ENCODE measurements around the gene NCAPG. TPM values are rescaled to one million over a fixed set of nuclear protein-coding genes. Genes with fewer than 3 reads are reported as not detected.

The NCAPG gene, protein sequence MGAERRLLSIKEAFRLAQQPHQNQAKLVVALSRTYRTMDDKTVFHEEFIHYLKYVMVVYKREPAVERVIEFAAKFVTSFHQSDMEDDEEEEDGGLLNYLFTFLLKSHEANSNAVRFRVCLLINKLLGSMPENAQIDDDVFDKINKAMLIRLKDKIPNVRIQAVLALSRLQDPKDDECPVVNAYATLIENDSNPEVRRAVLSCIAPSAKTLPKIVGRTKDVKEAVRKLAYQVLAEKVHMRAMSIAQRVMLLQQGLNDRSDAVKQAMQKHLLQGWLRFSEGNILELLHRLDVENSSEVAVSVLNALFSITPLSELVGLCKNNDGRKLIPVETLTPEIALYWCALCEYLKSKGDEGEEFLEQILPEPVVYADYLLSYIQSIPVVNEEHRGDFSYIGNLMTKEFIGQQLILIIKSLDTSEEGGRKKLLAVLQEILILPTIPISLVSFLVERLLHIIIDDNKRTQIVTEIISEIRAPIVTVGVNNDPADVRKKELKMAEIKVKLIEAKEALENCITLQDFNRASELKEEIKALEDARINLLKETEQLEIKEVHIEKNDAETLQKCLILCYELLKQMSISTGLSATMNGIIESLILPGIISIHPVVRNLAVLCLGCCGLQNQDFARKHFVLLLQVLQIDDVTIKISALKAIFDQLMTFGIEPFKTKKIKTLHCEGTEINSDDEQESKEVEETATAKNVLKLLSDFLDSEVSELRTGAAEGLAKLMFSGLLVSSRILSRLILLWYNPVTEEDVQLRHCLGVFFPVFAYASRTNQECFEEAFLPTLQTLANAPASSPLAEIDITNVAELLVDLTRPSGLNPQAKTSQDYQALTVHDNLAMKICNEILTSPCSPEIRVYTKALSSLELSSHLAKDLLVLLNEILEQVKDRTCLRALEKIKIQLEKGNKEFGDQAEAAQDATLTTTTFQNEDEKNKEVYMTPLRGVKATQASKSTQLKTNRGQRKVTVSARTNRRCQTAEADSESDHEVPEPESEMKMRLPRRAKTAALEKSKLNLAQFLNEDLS
- total RNA-seq = 21.6 TPM

DNA sequence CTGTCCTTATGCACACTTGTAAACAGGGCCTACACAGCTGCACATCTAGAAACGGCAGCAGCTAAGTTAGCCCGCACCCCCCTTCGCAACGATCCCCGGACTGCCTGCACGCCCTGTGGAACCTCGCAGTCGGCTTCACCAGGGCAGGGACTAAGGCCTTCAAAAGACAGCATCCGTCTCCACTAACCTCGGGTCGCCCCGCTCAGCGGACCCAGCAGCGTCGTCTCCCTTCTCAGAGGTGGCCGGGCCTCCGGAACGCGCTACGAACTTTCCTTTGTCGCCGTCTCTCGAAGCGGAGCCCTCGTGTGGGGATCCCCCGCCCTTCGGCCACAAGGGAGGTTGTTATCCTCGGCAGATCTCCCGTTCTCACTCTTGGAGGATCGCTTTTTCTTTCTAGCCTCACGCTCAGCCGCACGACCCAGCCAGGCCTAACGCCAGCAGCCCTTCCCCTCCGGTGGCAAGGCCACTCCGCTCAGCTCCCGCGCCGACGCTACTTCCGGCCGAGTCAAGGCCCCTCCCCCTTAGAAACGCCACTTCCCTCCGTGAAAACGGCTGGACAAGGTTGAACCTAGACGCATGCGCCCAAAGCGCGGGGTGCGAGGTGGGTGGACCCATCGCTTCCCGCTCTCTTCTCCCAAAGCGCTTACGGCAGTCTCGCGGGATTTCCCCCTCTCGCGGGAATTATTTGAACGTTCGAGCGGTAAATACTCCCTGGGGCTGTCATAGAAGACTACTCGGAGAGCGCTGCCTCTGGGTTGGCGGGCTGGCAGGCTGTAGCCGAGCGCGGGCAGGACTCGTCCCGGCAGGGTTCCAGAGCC lies at the start of gene NCAPG, which contains the start of gene DCAF16:
TSS of gene NCAPG (plus strand) at position 720 of the 818 bp plus-strand sequence. CDS start 99 bp downstream, outside the sequence.
TSS of gene DCAF16 (minus strand) at position 498 of the 818 bp plus-strand sequence. CDS start 6,616 bp downstream, outside the sequence.

DNA sequence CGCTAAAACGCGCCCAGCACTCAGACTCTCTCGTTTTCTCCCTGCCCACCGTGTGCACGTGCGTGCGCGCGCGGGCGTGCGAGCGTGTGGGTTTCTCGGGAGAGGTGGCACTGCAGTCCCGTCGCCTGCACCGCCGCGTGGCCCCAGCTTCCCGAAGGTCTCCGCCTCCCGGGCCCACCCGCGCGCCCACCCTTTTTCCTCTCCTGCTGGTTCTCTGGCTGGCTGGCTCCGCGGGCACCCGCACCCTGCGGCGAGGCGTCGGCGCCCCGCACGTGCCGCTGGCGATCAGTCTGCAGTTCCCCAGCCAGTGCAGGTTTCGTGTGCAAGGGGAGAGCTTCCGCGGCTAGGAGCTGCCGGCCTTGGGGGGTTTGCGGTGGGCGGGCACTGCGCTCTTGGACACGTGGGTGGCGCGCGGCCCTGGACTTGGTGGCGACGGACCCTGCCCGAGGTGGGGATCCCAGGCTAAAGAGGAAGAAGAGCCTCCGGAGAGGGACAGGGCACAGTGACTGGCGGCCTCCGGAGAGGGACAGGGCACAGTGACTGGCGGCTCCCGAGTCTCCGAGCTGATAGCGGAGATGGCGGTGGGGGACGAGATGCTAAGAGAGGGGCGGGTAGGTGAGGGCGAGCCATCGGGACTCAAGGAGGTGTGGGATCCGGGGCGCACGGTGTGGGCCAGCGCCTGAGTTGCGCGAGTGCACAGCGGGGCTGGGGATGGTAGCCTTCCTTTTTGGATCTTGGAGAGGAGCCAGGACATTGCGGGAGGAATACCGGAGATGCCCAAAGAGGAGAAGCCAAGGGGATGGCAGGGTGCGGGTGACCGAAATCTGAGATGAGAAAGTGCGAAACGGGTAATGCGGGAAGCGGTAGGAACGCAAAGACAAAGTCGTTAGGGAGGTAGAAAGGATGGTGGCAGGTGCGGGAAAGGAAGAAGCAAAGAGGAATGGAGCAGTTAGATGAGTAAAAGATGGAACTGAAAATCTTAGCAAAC lies 29.2 kb upstream of the NCAPG start, which contains the start of gene FAM184B:
TSS of gene FAM184B (minus strand) at position 322 of the 988 bp plus-strand sequence. CDS start 322 bp downstream, outside the sequence.

Other genes starting within 250 kb of the NCAPG start
- gene LAP3, start 233.8 kb upstream of the NCAPG start, total RNA-seq = 60.1 TPM
- 36.9 TPM for gene MED28, start 196.3 kb upstream of the NCAPG start, total RNA-seq
- gene FAM184B, start 29.4 kb upstream of the NCAPG start, total RNA-seq = 20.3 TPM
- 46.3 TPM for gene DCAF16, start 222 bp upstream of the NCAPG start, total RNA-seq
- gene LCORL, start 210.8 kb downstream of the NCAPG start, total RNA-seq = 204 TPM